Small intestine (tissue), 7 donors: ENCODE measurements around the gene SYT8. TPM values are rescaled to one million over a fixed set of nuclear protein-coding genes. Genes with fewer than 3 reads are reported as not detected.

ENCODE experiments used
- DNase-seq, 2 donors: peaks; one replicate each; pipeline versions ENCODE4 v3.0.0 to v3.0.0-alpha.2; 2013
- FAIRE-seq: peaks from 2 replicates; lab custom pipeline; 2012; peaks lifted over from hg19 to GRCh38; lab: Jason Lieb, UNC
- H3K27ac ChIP-seq, 3 donors: one replicate each; pipeline ENCODE4 v1.5.1; 2013; ENCODE audit warnings: low read length in 2 of 3, mild to moderate bottlenecking in 2 of 3, control low read depth in 1 of 3, inconsistent platforms in 1 of 3, low read depth in 1 of 3, moderate library complexity in 1 of 3
- H3K27me3 ChIP-seq, 3 donors: one replicate each; pipeline ENCODE4 v1.6.1; 2013; ENCODE audit warnings: low read length in 3 of 3, inconsistent platforms in 1 of 3; ENCODE audit not compliant: control insufficient read depth in 3 of 3, insufficient read depth in 3 of 3
- H3K36me3 ChIP-seq, 3 donors: one replicate each; pipeline ENCODE4 v1.6.1; 2013; ENCODE audit warnings: low read length in 3 of 3, inconsistent platforms in 1 of 3, low read depth in 1 of 3, mild to moderate bottlenecking in 1 of 3, moderate library complexity in 1 of 3; ENCODE audit not compliant: control insufficient read depth in 3 of 3, insufficient read depth in 2 of 3
- H3K4me1 ChIP-seq, 3 donors: one replicate each; pipeline ENCODE4 v1.6.1; 2013; ENCODE audit warnings: low read length in 2 of 3, inconsistent platforms in 1 of 3, low read depth in 1 of 3, mild to moderate bottlenecking in 1 of 3, moderate library complexity in 1 of 3; ENCODE audit not compliant: control insufficient read depth in 3 of 3, insufficient read depth in 2 of 3
- H3K4me3 ChIP-seq, 3 donors: one replicate each; pipeline ENCODE4 v1.5.1; 2013; ENCODE audit warnings: low read length in 3 of 3, control low read depth in 1 of 3, inconsistent platforms in 1 of 3, low read depth in 1 of 3, mild to moderate bottlenecking in 1 of 3, moderate library complexity in 1 of 3
- H3K9me3 ChIP-seq, 2 donors: one replicate each; pipeline ENCODE4 v1.6.1; 2013; ENCODE audit warnings: low read depth in 1 of 2, low read length in 1 of 2; ENCODE audit not compliant: control insufficient read depth in 2 of 2, insufficient read depth in 1 of 2
- WGBS, 3 donors: extraction: QIAGEN DNeasy Blood & Tissue Kit; methylation state at CpG; one replicate each; pipeline ENCODE4 v1.1.7; 2013; 5-methylcytosine and 5-hydroxymethylcytosine counted together
- polyA plus RNA-seq, 4 donors: library from polyadenylated mRNA; stranded (reverse) in 3 of 4; unstranded in 1 of 4; fragments of 200-250 nt in 3 of 4; fragments of 120-200 nt in 1 of 4; gene quantifications; one replicate each; pipeline versions ENCODE4 v1.2.1 to v1.2.3, GENCODE V29; 2013
- donor health status: healthy with polysubstance abuse.
- donor health status: control.
- donor health status: control.
- donor health status: Bipolar disorder and iron deficiency.
- donor health status: healthy.

SYT8 gene
- polyA plus RNA-seq, 4 donors, result 3.1 to 46.5 (median 24.2) TPM

GRCh38 chr11:1861435-1862411, 26.9 kb downstream of the SYT8 start:
- no peak overlapping the region for H3K4me3 ChIP-seq
- FAIRE-seq, result no peak
- peaks cover 0 to 12% (median 0%) of the 10 kb centered on the region in 3 donors for H3K27me3 ChIP-seq

GRCh38 chr11:1862588-1863351, 28.0 kb downstream of the SYT8 start:
- DNase-seq (no peak), FAIRE-seq (no peak)
- H3K27ac ChIP-seq, result peak overlapping the region in 1 of 3 donors; percentile 82
- H3K27me3 ChIP-seq, result peaks cover 0 to 12% (median 0%) of the 10 kb centered on the region in 3 donors
- H3K4me1 ChIP-seq, result peaks cover 0 to 4% (median 0%) of the 10 kb centered on the region in 3 donors
- H3K36me3 ChIP-seq, result no peaks in the 10 kb centered on the region
- 73 to 89% (median 84%) methylated on average over 14 of the region's 14 CpGs for WGBS, 3 donors
- no peaks in the 10 kb centered on the region for H3K9me3 ChIP-seq
- no peak overlapping the region for H3K4me3 ChIP-seq

More at GRCh38 chr11:1861435-1862411, 26.9 kb downstream of the SYT8 start:
- Histone ChIP-seq H3K36me3 (no peaks in the 10 kb centered on the region), H3K4me1 (peaks cover 0 to 4% (median 0%) of the 10 kb centered on the region in 3 donors), H3K9me3 (no peaks in the 10 kb centered on the region), H3K27ac (no peak overlapping the region)
- 88 to 93% (median 88%) methylated on average over 4 of the region's 4 CpGs for WGBS, 3 donors
- DNase-seq, result no peak

- WGBS, 3 donors, result 30 to 40% (median 35%) methylated on average over 27 of the region's 27 CpGs
- Histone ChIP-seq H3K27me3 (peaks cover 0 to 15% (median 0%) of the 10 kb centered on the region in 3 donors), H3K27ac (peak overlapping the region in 1 of 3 donors; percentile 82), H3K9me3 (no peaks in the 10 kb centered on the region), H3K36me3 (no peaks in the 10 kb centered on the region), H3K4me3 (no peak overlapping the region), H3K4me1 (peaks cover 0 to 4% (median 0%) of the 10 kb centered on the region in 3 donors)
- DNase-seq, result peak in 1 of 2 donors; percentile 38
- no peak for FAIRE-seq
Observed at GRCh38 chr11:1863352-1864216, 28.8 kb downstream of the SYT8 start.

GRCh38 chr11:1864231-1864630, 29.4 kb downstream of the SYT8 start:
- Histone ChIP-seq H3K4me3 (no peak overlapping the region), H3K27me3 (peaks cover 0 to 22% (median 0%) of the 10 kb centered on the region in 3 donors), H3K27ac (peak overlapping the region in 1 of 3 donors; percentile 82), H3K9me3 (no peaks in the 10 kb centered on the region), H3K4me1 (peaks cover 0 to 4% (median 0%) of the 10 kb centered on the region in 3 donors), H3K36me3 (no peaks in the 10 kb centered on the region)
- DNase-seq (no peak), FAIRE-seq (no peak)
- WGBS, 3 donors, result 61 to 81% (median 70%) methylated on average over 18 of the region's 18 CpGs

- no peak for DNase-seq
- peaks cover 0 to 4% (median 0%) of the 10 kb centered on the region in 3 donors for H3K4me1 ChIP-seq
- WGBS, 3 donors, result 75 to 80% (median 80%) methylated on average over 23 to 30 of the region's 30 CpGs
- FAIRE-seq, result no peak
- peaks cover 0 to 29% (median 0%) of the 10 kb centered on the region in 3 donors for H3K27me3 ChIP-seq
- H3K36me3 ChIP-seq, result no peaks in the 10 kb centered on the region
- no peaks in the 10 kb centered on the region for H3K9me3 ChIP-seq
- H3K4me3 ChIP-seq, result no peak overlapping the region
- H3K27ac ChIP-seq, result peak overlapping the region in 1 of 3 donors; percentile 82
Observed at GRCh38 chr11:1864831-1865665, 30.3 kb downstream of the SYT8 start.

GRCh38 chr11:1866226-1866625, 31.4 kb downstream of the SYT8 start:
- no peak for FAIRE-seq

GRCh38 chr11:1866776-1867175, 32.0 kb downstream of the SYT8 start:
- Histone ChIP-seq H3K9me3 (no peaks in the 10 kb centered on the region), H3K4me3 (no peak overlapping the region), H3K4me1 (peaks cover 0 to 4% (median 0%) of the 10 kb centered on the region in 3 donors), H3K36me3 (no peaks in the 10 kb centered on the region), H3K27me3 (peaks cover 0 to 45% (median 0%) of the 10 kb centered on the region in 3 donors), H3K27ac (no peak overlapping the region)
- WGBS, 3 donors, result 77 to 81% (median 80%) methylated on average over 13 to 15 of the region's 15 CpGs
- FAIRE-seq (no peak), DNase-seq (no peak)

More at GRCh38 chr11:1866226-1866625, 31.4 kb downstream of the SYT8 start:
- DNase-seq, result no peak
- Histone ChIP-seq H3K27ac (no peak overlapping the region), H3K36me3 (no peaks in the 10 kb centered on the region), H3K4me1 (peaks cover 0 to 4% (median 0%) of the 10 kb centered on the region in 3 donors), H3K27me3 (peaks cover 0 to 41% (median 0%) of the 10 kb centered on the region in 3 donors), H3K4me3 (no peak overlapping the region), H3K9me3 (no peaks in the 10 kb centered on the region)
- WGBS, 3 donors, result 79 to 93% (median 85%) methylated on average over 8 of the region's 8 CpGs
